HepG2 (cell line): Measurements from ENCODE around the gene SLC22A31. TPM values are rescaled to one million over a fixed set of nuclear protein-coding genes. Genes with fewer than 3 reads are reported as not detected.
A peak's percentile ranks its signal among the peaks of the same experiment; 100 is the strongest.

Experiments used
- HNF1A ChIP-seq, 2 experiments: sonication (generic) in 1 of 2; formaldehyde crosslinking in 1 of 2; IDR thresholded peaks; 2 replicates each; pipeline versions ENCODE4 v1.4.0 to v1.6.1; 2016 to 2020; ENCODE audit warnings: borderline replicate concordance in 1 of 2, low read depth in 1 of 2, mild to moderate bottlenecking in 1 of 2, missing genetic modification reagents in 1 of 2
- NR2F2 ChIP-seq: IDR thresholded peaks from 2 replicates; pipeline ENCODE4 v1.6.1; 2012; ENCODE audit warnings: low read depth, inconsistent platforms, borderline replicate concordance
- PRDM15 ChIP-seq: sonication (generic); formaldehyde crosslinking; IDR thresholded peaks from 2 replicates; pipeline ENCODE4 v1.4.0; 2020; ENCODE audit warnings: missing genetic modification reagents
- TEF ChIP-seq: sonication (generic); formaldehyde crosslinking; IDR thresholded peaks from 2 replicates; pipeline ENCODE4 v1.5.0; 2020; ENCODE audit warnings: missing genetic modification reagents
- ZBTB26 ChIP-seq: IDR thresholded peaks from 2 replicates; pipeline ENCODE4 v1.6.1; 2016; ENCODE audit warnings: missing compliant biosample characterization, missing genetic modification reagents, borderline replicate concordance
- ZFP37 ChIP-seq: sonication (generic); formaldehyde crosslinking; IDR thresholded peaks from 2 replicates; pipeline ENCODE4 v1.4.0; 2020; ENCODE audit warnings: missing genetic modification reagents, borderline replicate concordance
- ZGPAT ChIP-seq: IDR thresholded peaks from 2 replicates; pipeline ENCODE4 v1.6.1; 2016; ENCODE audit warnings: mild to moderate bottlenecking
- ZNF326 ChIP-seq: sonication (generic); formaldehyde crosslinking; IDR thresholded peaks from 2 replicates; pipeline ENCODE4 v1.4.0; 2020; ENCODE audit warnings: missing genetic modification reagents, borderline replicate concordance
- ZNF350 ChIP-seq: sonication (generic); formaldehyde crosslinking; IDR thresholded peaks from 2 replicates; pipeline ENCODE4 v1.4.0; 2020; ENCODE audit warnings: mild to moderate bottlenecking, low read depth, missing genetic modification reagents, borderline replicate concordance
- ZNF550 ChIP-seq: sonication (generic); formaldehyde crosslinking; IDR thresholded peaks from 2 replicates; pipeline ENCODE4 v1.4.0; 2020; ENCODE audit warnings: mild to moderate bottlenecking, missing genetic modification reagents, borderline replicate concordance
- ZSCAN22 ChIP-seq: sonication (generic); formaldehyde crosslinking; IDR thresholded peaks from 2 replicates; pipeline ENCODE4 v1.4.0; 2020; ENCODE audit warnings: mild to moderate bottlenecking, missing genetic modification reagents
- polyA plus RNA-seq, 8 experiments: library from polyadenylated mRNA; depleted of rRNA in 3 of 8; stranded (reverse) in 7 of 8; unstranded in 1 of 8; fragments of >200 nt; fragmentation: Illumina TruSeq in 4 of 8; extraction: Trizol in 4 of 8; gene quantifications; 2 replicates each; pipeline versions ENCODE4 v1.2.1 to v1.2.3, GENCODE V29; 2011 to 2016; ENCODE audit warnings: low read depth in 4 of 8, missing spikeins in 1 of 8, mixed read lengths in 1 of 8; ENCODE audit not compliant: insufficient read depth in 1 of 8
- total RNA-seq, 5 experiments: library from RNA; depleted of rRNA; stranded (reverse); fragments of >200 nt; fragmentation: Illumina TruSeq; extraction: Trizol; gene quantifications; 2 replicates each; pipeline ENCODE4 v1.2.3, GENCODE V29; 2016; ENCODE audit warnings: low read depth in 1 of 5

The SLC22A31 gene
- total and polyA plus RNA-seq, 2 of the 13 experiments (the other 11 are each of a cell fraction or from before 2014, with no cell fraction given), result 67.3 to 83.3 TPM

GRCh38 chr16:89246903-89247733, 46.8 kb upstream of the SLC22A31 start (continued):
- peak; percentile 78; the same call in 1 of the 2 replicates for TF ChIP-seq ZGPAT (CRISPR knock-in tag)
- no peak for TF ChIP-seq ZNF550 (CRISPR knock-in tag)
- TF ChIP-seq HNF1A (IDR thresholded peaks at IDR 0.05; ENCODE audit: low read depth), result 0 out of 2 replicates have a peak, but pooled peaks have one; percentile 9
- peak; percentile 27; the same call in 1 of the 2 replicates for TF ChIP-seq HNF1A (CRISPR knock-in tag; IDR thresholded peaks at IDR 0.05; ENCODE audit: borderline replicate concordance)
- peak; percentile 76 for TF ChIP-seq ZNF350
- TF ChIP-seq ZBTB26 (CRISPR knock-in tag), result no peak; the same call in 1 of the 2 replicates
- TF ChIP-seq ZSCAN22 (CRISPR knock-in tag), result no peak; the same call in 1 of the 2 replicates
- no peak for TF ChIP-seq ZFP37
- no peak for TF ChIP-seq ZNF326 (CRISPR knock-in tag)
- no peak for TF ChIP-seq NR2F2
- TF ChIP-seq PRDM15 (CRISPR knock-in tag), result peak; percentile 94
- no peak for TF ChIP-seq TEF
